H1 (cell line): Measurements from ENCODE around the gene ASTN2. TPM values are rescaled to one million over a fixed set of nuclear protein-coding genes. Genes with fewer than 3 reads are reported as not detected.

Experiments
- CTCF ChIA-PET: fragments of 300-600 bp; sonication (Branson Sonifier 250); formaldehyde crosslinking; loops from one replicate; lab custom pipeline; 2021; ENCODE audit not compliant: partially characterized antibody; lab: Charles Lee
- POLR2A ChIA-PET: fragments of 300-600 bp; sonication (Branson Sonifier 250); formaldehyde crosslinking; loops from one replicate; lab custom pipeline; 2021; ENCODE audit warnings: inconsistent platforms; ENCODE audit not compliant: partially characterized antibody; lab: Charles Lee
- DNase-seq, 2 experiments: peaks; one replicate each; pipeline versions ENCODE4 v3.0.0 to v3.0.0-alpha.2; 2010 to 2022; ENCODE audit warnings: low spot score in 2 of 2, low read depth in 1 of 2, mixed read lengths in 1 of 2
- FAIRE-seq: peaks from 2 replicates; lab custom pipeline; 2011; peaks lifted over from hg19 to GRCh38; lab: Jason Lieb, UNC
- H2AFZ ChIP-seq: 2 replicates; pipeline ENCODE4 v1.8.1; 2012; ENCODE audit warnings: low read length, inconsistent platforms
- H2AK5ac ChIP-seq: 2 replicates; pipeline ENCODE4 v1.6.1; 2013; ENCODE audit warnings: low read depth, low read length
- H2BK120ac ChIP-seq: replicated peaks from 2 replicates; pipeline ENCODE3; 2013; ENCODE audit warnings: low read depth, low read length, inconsistent platforms
- H2BK12ac ChIP-seq: 2 replicates; pipeline ENCODE4 v1.6.1; 2013; ENCODE audit warnings: low read depth, low read length
- H2BK15ac ChIP-seq: 2 replicates; pipeline ENCODE4 v1.6.1; 2013; ENCODE audit warnings: low read length
- H2BK20ac ChIP-seq: 2 replicates; pipeline ENCODE4 v1.6.1; 2013; ENCODE audit warnings: low read length
- H2BK5ac ChIP-seq: 2 replicates; pipeline ENCODE4 v1.6.1; 2013; ENCODE audit warnings: low read depth, low read length
- H3K14ac ChIP-seq: 2 replicates; pipeline ENCODE4 v1.6.1; 2013; ENCODE audit warnings: inconsistent platforms; ENCODE audit not compliant: insufficient read length
- H3K18ac ChIP-seq: 2 replicates; pipeline ENCODE4 v1.6.1; 2013; ENCODE audit warnings: low read length; ENCODE audit errors: extremely low read depth
- H3K23ac ChIP-seq: 2 replicates; pipeline ENCODE4 v1.6.1; 2013; ENCODE audit warnings: inconsistent platforms; ENCODE audit not compliant: insufficient read length
- H3K23me2 ChIP-seq: 2 replicates; pipeline ENCODE4 v1.6.1; 2013; ENCODE audit warnings: low read depth, low read length
- H3K27ac ChIP-seq: 2 replicates; pipeline ENCODE4 v1.6.1; 2011; ENCODE audit warnings: low read depth, low read length, inconsistent platforms
- H3K27me3 ChIP-seq, 4 experiments: replicated peaks in 1 of 4; 1 replicate in 1 of 4; 2 replicates in 3 of 4; pipeline versions ENCODE4 v1.6.1 to v1.8.1; 2011 to 2013; ENCODE audit warnings: low read length in 3 of 4, mild to moderate bottlenecking in 3 of 4, inconsistent platforms in 2 of 4, mixed read lengths in 2 of 4, moderate library complexity in 1 of 4; ENCODE audit not compliant: control insufficient read depth in 3 of 4, insufficient read depth in 3 of 4; ENCODE audit errors: extremely low read depth in 1 of 4
- H3K36me3 ChIP-seq, 4 experiments: 2 replicates each; pipeline versions ENCODE4 v1.6.1 to v1.8.1; 2011 to 2013; ENCODE audit warnings: mild to moderate bottlenecking in 4 of 4, low read length in 3 of 4, moderate library complexity in 2 of 4, control low read depth in 1 of 4, inconsistent platforms in 1 of 4; ENCODE audit not compliant: insufficient read depth in 4 of 4, control insufficient read depth in 2 of 4
- H3K4ac ChIP-seq: replicated peaks from 2 replicates; pipeline ENCODE3; 2013; ENCODE audit warnings: low read length, low read depth, mixed read lengths, inconsistent platforms; ENCODE audit not compliant: insufficient read length
- H3K4me1 ChIP-seq, 4 experiments: replicated peaks in 1 of 4; 1 replicate in 1 of 4; 2 replicates in 3 of 4; pipeline versions ENCODE4 v1.6.1 to v1.8.1; 2011 to 2013; ENCODE audit warnings: low read length in 3 of 4, inconsistent platforms in 2 of 4, mixed read lengths in 1 of 4; ENCODE audit not compliant: insufficient read depth in 4 of 4, control insufficient read depth in 3 of 4
- H3K4me2 ChIP-seq, 2 experiments: 2 replicates each; pipeline versions ENCODE4 v1.6.1 to v1.8.1; 2011 to 2013; ENCODE audit warnings: low read depth in 2 of 2, low read length in 2 of 2, control low read depth in 1 of 2, inconsistent platforms in 1 of 2, mild to moderate bottlenecking in 1 of 2; ENCODE audit not compliant: insufficient read depth in 1 of 2
- H3K4me3 ChIP-seq, 4 experiments: fragments of 200-600, 300-600 bp in 1 of 4; sonication (generic), shearing (Covaris generic), sonication (Bioruptor Twin) in 1 of 4; 2 replicates each; pipeline versions ENCODE4 v1.5.1 to v1.8.1; 2011 to 2016; ENCODE audit warnings: low read length in 4 of 4, low read depth in 3 of 4, control low read depth in 2 of 4, inconsistent platforms in 2 of 4, mild to moderate bottlenecking in 2 of 4, mixed read lengths in 1 of 4, moderate library complexity in 1 of 4; ENCODE audit not compliant: insufficient read depth in 2 of 4; ENCODE audit errors: extremely low read depth in 1 of 4
- H3K56ac ChIP-seq: replicated peaks from 2 replicates; pipeline ENCODE3; 2013; ENCODE audit warnings: low read depth, mild to moderate bottlenecking, mixed read lengths, low read length, inconsistent platforms; ENCODE audit not compliant: insufficient read length
- H3K79me1 ChIP-seq: 2 replicates; pipeline ENCODE4 v1.6.1; 2013; ENCODE audit warnings: low read depth, low read length, control low read depth
- H3K79me2 ChIP-seq, 2 experiments: 2 replicates each; pipeline versions ENCODE4 v1.6.1 to v1.8.1; 2012 to 2013; ENCODE audit warnings: low read length in 2 of 2, mild to moderate bottlenecking in 2 of 2, inconsistent platforms in 1 of 2; ENCODE audit not compliant: insufficient read depth in 2 of 2, control insufficient read depth in 1 of 2
- H3K9ac ChIP-seq, 4 experiments: replicated peaks in 1 of 4; 1 replicate in 1 of 4; 2 replicates in 3 of 4; pipeline versions ENCODE4 v1.6.1 to v1.8.1; 2011 to 2013; ENCODE audit warnings: low read depth in 3 of 4, low read length in 3 of 4, control low read depth in 2 of 4, mild to moderate bottlenecking in 2 of 4, moderate library complexity in 2 of 4, inconsistent platforms in 1 of 4; ENCODE audit errors: extremely low read depth in 1 of 4
- H3K9me3 ChIP-seq, 2 experiments: 2 replicates each; pipeline versions ENCODE4 v1.6.1 to v1.8.1; 2012 to 2013; ENCODE audit warnings: mild to moderate bottlenecking in 2 of 2, moderate library complexity in 2 of 2, control low read depth in 1 of 2, inconsistent platforms in 1 of 2, low read depth in 1 of 2, low read length in 1 of 2, mixed read lengths in 1 of 2; ENCODE audit not compliant: insufficient read depth in 2 of 2
- H4K20me1 ChIP-seq, 2 experiments: replicated peaks in 1 of 2; 2 replicates each; pipeline versions ENCODE3 to v1.8.1; 2011 to 2013; ENCODE audit warnings: inconsistent platforms in 2 of 2, low read length in 2 of 2, mild to moderate bottlenecking in 1 of 2; ENCODE audit not compliant: insufficient read depth in 2 of 2, control insufficient read depth in 1 of 2
- H4K5ac ChIP-seq: 2 replicates; pipeline ENCODE4 v1.6.1; 2013; ENCODE audit warnings: low read length, low read depth, mixed read lengths, inconsistent platforms; ENCODE audit not compliant: insufficient read length
- H4K8ac ChIP-seq: 2 replicates; pipeline ENCODE4 v1.8.0; 2013; ENCODE audit warnings: mild to moderate bottlenecking, moderate library complexity, low read length, inconsistent platforms; ENCODE audit not compliant: insufficient read depth; ENCODE audit errors: extremely low read depth
- H4K91ac ChIP-seq: replicated peaks from 2 replicates; pipeline ENCODE3; 2013; ENCODE audit warnings: low read length, mixed read lengths, inconsistent platforms; ENCODE audit not compliant: insufficient read length
- CEBPB ChIP-seq: IDR thresholded peaks from 2 replicates; pipeline ENCODE4 v1.6.1; 2012; ENCODE audit warnings: low read depth, low read length
- CHD1 ChIP-seq: IDR thresholded peaks from 2 replicates; pipeline ENCODE4 v1.6.1; 2012; ENCODE audit warnings: low read depth, low read length, improper control_type of control experiment
- CTCF ChIP-seq, 3 experiments: IDR thresholded peaks; 1 replicate in 2 of 3; 2 replicates in 1 of 3; pipeline versions ENCODE4 v1.5.1 to v1.6.1; 2011; ENCODE audit warnings: low read length in 3 of 3, mild to moderate bottlenecking in 3 of 3, inconsistent platforms in 2 of 3, low read depth in 1 of 3, moderate library complexity in 1 of 3; ENCODE audit not compliant: insufficient read depth in 1 of 3; ENCODE audit errors: control extremely low read depth in 1 of 3
- KDM4A ChIP-seq: IDR thresholded peaks from one replicate; pipeline ENCODE4 v1.7.1; 2012; ENCODE audit warnings: low read depth, mild to moderate bottlenecking, moderate library complexity, low read length, inconsistent platforms; ENCODE audit not compliant: severe bottlenecking
- MAX ChIP-seq: IDR thresholded peaks from 2 replicates; pipeline ENCODE4 v1.6.1; 2012; ENCODE audit warnings: inconsistent platforms
- NRF1 ChIP-seq: IDR thresholded peaks from 2 replicates; pipeline ENCODE4 v1.6.1; 2011; ENCODE audit warnings: mild to moderate bottlenecking, low read depth, low read length, improper control_type of control experiment
- RBBP5 ChIP-seq: IDR thresholded peaks from 2 replicates; pipeline ENCODE4 v1.7.1; 2012; ENCODE audit warnings: low read depth, mild to moderate bottlenecking, inconsistent platforms, low read length, moderate library complexity, borderline replicate concordance
- RNF2 ChIP-seq: fragments of 200-900, 300-1000 bp; sonication (generic); IDR thresholded peaks from 2 replicates; pipeline ENCODE4 v1.7.1; 2016; ENCODE audit warnings: borderline replicate concordance, low read depth, mild to moderate bottlenecking, antibody characterized with exemption, low read length; ENCODE audit not compliant: poor library complexity, severe bottlenecking; ENCODE audit errors: missing control alignments
- TAF1 ChIP-seq: IDR thresholded peaks from 2 replicates; pipeline ENCODE4 v1.6.1; 2011; ENCODE audit warnings: mild to moderate bottlenecking, low read depth, low read length
- USF2 ChIP-seq: IDR thresholded peaks from 2 replicates; pipeline ENCODE4 v1.6.1; 2011; ENCODE audit warnings: low read length, improper control_type of control experiment
- WGBS, 2 experiments: shearing (Covaris generic) in 1 of 2; methylation state at CpG; one replicate each; pipeline versions ENCODE4 v1.1.6 to v1.1.7; 2013 to 2015; ENCODE audit warnings: low lambda C conversion rate in 2 of 2, mixed read lengths in 2 of 2, inconsistent platforms in 1 of 2, low coverage in 1 of 2, missing lambda C conversion rate in 1 of 2; ENCODE audit not compliant: insufficient replicate concordance in 2 of 2, insufficient coverage in 1 of 2, insufficient read length in 1 of 2; ENCODE audit errors: extremely low coverage in 1 of 2, missing lambda C conversion rate in 1 of 2; 5-methylcytosine and 5-hydroxymethylcytosine counted together
- polyA plus RNA-seq, 7 experiments: library from polyadenylated mRNA; depleted of rRNA in 3 of 7; stranded (reverse) in 5 of 7; unstranded in 2 of 7; fragments of >200 nt in 5 of 7; fragments of 200-250 nt in 2 of 7; gene quantifications; 1 replicate in 5 of 7; 2 replicates in 1 of 7; 4 replicates in 1 of 7; pipeline versions ENCODE4 v1.2.1 to v1.2.3, GENCODE V29; 2011 to 2013; ENCODE audit warnings: missing spikeins in 2 of 7, mixed read lengths in 2 of 7
- total RNA-seq: library from RNA; stranded (reverse); fragmentation: NEBNext Ultra II Directional; extraction: Animal tissue kit (Norgen Biotek cat#: 25700); gene quantifications from 2 replicates; pipeline ENCODE4 v1.2.1, GENCODE V29; 2021

The ASTN2 gene
- total and polyA plus RNA-seq, 2 of the 8 experiments (the other 6 are each of a cell fraction or from before 2014, with no cell fraction given), result 8.2 to 13.7 TPM

- Histone ChIP-seq H3K4me2 (no peak overlapping the region), H3K27ac (no peak overlapping the region), H3K56ac (no peak overlapping the region), H2BK20ac (no peak overlapping the region), H3K4ac (no peak overlapping the region), H3K23me2 (no peaks in the 10 kb centered on the region), H3K4me1 (peaks cover 0 to 2% (median 0%) of the 10 kb centered on the region in 4 experiments; a peak in 2 of 7 replicates), H3K4me3 (no peak overlapping the region), H3K23ac (no peak overlapping the region), H2BK5ac (no peak overlapping the region), H3K9me3 (no peaks in the 10 kb centered on the region), H3K79me2 (no peaks in the 10 kb centered on the region), H3K36me3 (no peaks in the 10 kb centered on the region), H2AFZ (no peak overlapping the region), H3K18ac (no peak overlapping the region), H4K5ac (no peak overlapping the region), H3K14ac (no peak overlapping the region), H2BK15ac (no peak overlapping the region), H2BK120ac (no peak overlapping the region), H3K9ac (no peak overlapping the region), H4K20me1 (peaks cover 2 to 4% of the 10 kb centered on the region in 2 experiments), H2AK5ac (no peak overlapping the region), H4K8ac (no peak overlapping the region), H4K91ac (no peak overlapping the region), H3K79me1 (no peaks in the 10 kb centered on the region), H3K27me3 (no peaks in the 10 kb centered on the region), H2BK12ac (no peak overlapping the region)
- CTCF ChIA-PET, result interaction anchor here (0.6 to 4.3 kb wide), 9 partner anchors 14 to 984 kb away, joined by 3 to 22 read pairs (median 4); no protein-coding TSS in a partner anchor
- DNase-seq (no peak), FAIRE-seq (no peak)
- POLR2A ChIA-PET, result interaction anchor here (1.1 kb wide), 1 partner anchor 13 kb away, joined by 3 read pairs; no protein-coding TSS in a partner anchor
- 82% methylated on average over 4 of the region's 4 CpGs; no CpG with 5 or more reads in 1 of the 2 experiments for WGBS, 2 experiments
- no peak for TF ChIP-seq CHD1
- no peak for TF ChIP-seq RBBP5
- TF ChIP-seq KDM4A, result no peak
- no peak for TF ChIP-seq CEBPB
- no peak for TF ChIP-seq NRF1
- no peak for TF ChIP-seq USF2
- TF ChIP-seq RNF2, result no peak
- no peak for TF ChIP-seq CTCF (IDR thresholded peaks at IDR 0.05; ENCODE audit: control extremely low read depth in 1 of 3, insufficient read depth in 1 of 3, low read depth in 1 of 3, low read length in 3 of 3)
- TF ChIP-seq TAF1, result no peak
- no peak for TF ChIP-seq MAX
Measured at GRCh38 chr9:116576386-116576785, 838.5 kb downstream of the ASTN2 start.
